Panc1 (cell line): ENCODE measurements around the gene CCDC12.

Experiments
- CTCF ChIP-seq: fragments of 450-650 bp; IDR thresholded peaks from 2 replicates; pipeline ENCODE4 v1.5.1; 2017; ENCODE audit warnings: mild to moderate bottlenecking
- POLR2AphosphoS5 ChIP-seq: IDR thresholded peaks from 2 replicates; pipeline ENCODE4 v1.6.1; 2012; ENCODE audit warnings: mild to moderate bottlenecking, low read depth, low read length, moderate library complexity
- REST ChIP-seq, 2 experiments: IDR thresholded peaks; 2 replicates each; pipeline ENCODE4 v1.6.1; 2011 to 2012; ENCODE audit warnings: low read depth in 2 of 2, control low read depth in 1 of 2, low read length in 1 of 2, mild to moderate bottlenecking in 1 of 2, moderate library complexity in 1 of 2; ENCODE audit not compliant: insufficient read depth in 1 of 2
- SIN3A ChIP-seq: IDR thresholded peaks from 2 replicates; pipeline ENCODE4 v1.6.1; 2012; ENCODE audit warnings: low read depth, mild to moderate bottlenecking, low read length, moderate library complexity, borderline replicate concordance; ENCODE audit not compliant: insufficient read depth
- TCF7L2 ChIP-seq: IDR thresholded peaks from 2 replicates; pipeline ENCODE4 v1.6.1; 2011; ENCODE audit warnings: mild to moderate bottlenecking, low read depth, low read length, inconsistent platforms

DNA sequence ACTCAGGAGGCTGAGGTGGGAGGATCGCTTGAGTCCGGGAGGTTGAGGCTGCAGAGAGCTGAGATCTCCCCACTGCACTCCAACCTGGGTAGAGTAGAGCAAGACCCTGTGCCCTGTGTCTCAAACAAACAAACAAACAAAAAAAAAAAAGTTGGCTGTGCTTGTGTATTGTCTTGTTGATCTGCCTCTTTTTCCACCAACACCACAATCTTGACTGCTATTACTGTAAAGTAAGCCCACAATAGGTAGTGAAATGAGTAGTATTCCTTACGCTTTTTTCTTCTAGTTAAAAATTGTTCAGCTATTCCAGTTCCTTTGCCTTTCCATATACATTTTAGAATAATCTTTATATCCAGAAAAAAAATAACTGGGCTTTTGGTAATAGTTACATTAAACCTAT lies 63.6 kb downstream of the CCDC12 start:
- TF ChIP-seq CTCF: no peak
- TF ChIP-seq REST (IDR thresholded peaks at IDR 0.05; ENCODE audit: insufficient read depth in 1 of 2, low read depth in 2 of 2, low read length in 1 of 2): no peak
- no peak for TF ChIP-seq POLR2AphosphoS5
- no peak for TF ChIP-seq SIN3A
- no peak for TF ChIP-seq TCF7L2
